ENCODE data around the gene C1QTNF12. TPM values are rescaled to one million over a fixed set of nuclear protein-coding genes. Genes with fewer than 3 reads are reported as not detected.
A peak's percentile ranks its signal among the peaks of the same experiment; 100 is the strongest.

C1QTNF12 gene
- total and polyA plus RNA-seq, 2 experiments from 2014 or later: 3.8 to 6.6 TPM

- Histone ChIP-seq H4K20me1 (ENCODE audit: insufficient read depth, poor library complexity, severe bottlenecking) (no peaks in the 10 kb centered on the region), H3K4me3 (no peak overlapping the region), H3K4me2 (no peak overlapping the region), H3K9me3 (ENCODE audit: low read depth) (no peaks in the 10 kb centered on the region), H3K27ac (no peak overlapping the region), H3K27me3 (peaks cover 23% of the 10 kb centered on the region), H3K79me2 (no peaks in the 10 kb centered on the region), H3K9me2 (replicated peaks; ENCODE audit: insufficient read depth) (no peaks in the 10 kb centered on the region), H2AFZ (no peak overlapping the region), H3K36me3 (replicated peaks; ENCODE audit: insufficient read depth, low read depth) (no peaks in the 10 kb centered on the region), H3K4me1 (ENCODE audit: insufficient read depth) (peaks cover 15% of the 10 kb centered on the region)
- no peak for DNase-seq (ENCODE audit: low spot score)
- TF ChIP-seq CTCF (IDR thresholded peaks at IDR 0.05; ENCODE audit: poor library complexity) (no peak), EZH2 (IDR thresholded peaks at IDR 0.05; ENCODE audit: borderline replicate concordance) (no peak), EZH2phosphoT487 (IDR thresholded peaks at IDR 0.05; ENCODE audit: low read depth, severe bottlenecking, unreplicated experiment) (no peak)
- 90% methylated on average over 49 of the region's 49 CpGs for WGBS (ENCODE audit: low lambda C conversion rate, missing lambda C conversion rate)
Observed at GRCh38 chr1:1203561-1204424, 42.7 kb downstream of the C1QTNF12 start.

GRCh38 chr1:1202831-1203560 is 43.5 kb downstream of the C1QTNF12 start:
- Histone ChIP-seq H4K20me1 (ENCODE audit: insufficient read depth, poor library complexity, severe bottlenecking) (no peaks in the 10 kb centered on the region), H3K27me3 (peaks cover 23% of the 10 kb centered on the region), H3K79me2 (no peaks in the 10 kb centered on the region), H3K9me3 (ENCODE audit: low read depth) (no peaks in the 10 kb centered on the region), H3K4me3 (no peak overlapping the region), H3K27ac (no peak overlapping the region), H3K9me2 (replicated peaks; ENCODE audit: insufficient read depth) (no peaks in the 10 kb centered on the region), H3K4me1 (ENCODE audit: insufficient read depth) (peaks cover 8% of the 10 kb centered on the region), H3K4me2 (no peak overlapping the region), H3K36me3 (replicated peaks; ENCODE audit: insufficient read depth, low read depth) (no peaks in the 10 kb centered on the region), H2AFZ (no peak overlapping the region)
- WGBS (ENCODE audit: low lambda C conversion rate, missing lambda C conversion rate): 82% methylated on average over 21 of the region's 27 CpGs
- DNase-seq (ENCODE audit: low spot score): no peak
- TF ChIP-seq CTCF (IDR thresholded peaks at IDR 0.05; ENCODE audit: poor library complexity) (no peak), EZH2phosphoT487 (IDR thresholded peaks at IDR 0.05; ENCODE audit: low read depth, severe bottlenecking, unreplicated experiment) (no peak), EZH2 (IDR thresholded peaks at IDR 0.05; ENCODE audit: borderline replicate concordance) (no peak)

GRCh38 chr1:1200876-1201810 is 45.4 kb downstream of the C1QTNF12 start:
- no peaks in the 10 kb centered on the region for H3K9me2 ChIP-seq (replicated peaks; ENCODE audit: insufficient read depth)
- H3K36me3 ChIP-seq (replicated peaks; ENCODE audit: insufficient read depth, low read depth): no peaks in the 10 kb centered on the region
- 7% methylated on average over 25 of the region's 109 CpGs for WGBS (ENCODE audit: low lambda C conversion rate, missing lambda C conversion rate)
- H3K4me1 ChIP-seq (ENCODE audit: insufficient read depth): peaks cover 4% of the 10 kb centered on the region
- no peak overlapping the region for H2AFZ ChIP-seq
- no peak for TF ChIP-seq EZH2 (IDR thresholded peaks at IDR 0.05; ENCODE audit: borderline replicate concordance)
- TF ChIP-seq CTCF (IDR thresholded peaks at IDR 0.05; ENCODE audit: poor library complexity): no peak
- TF ChIP-seq EZH2phosphoT487 (IDR thresholded peaks at IDR 0.05; ENCODE audit: low read depth, severe bottlenecking, unreplicated experiment): no peak
- DNase-seq (ENCODE audit: low spot score): peak; percentile 84
- H3K4me3 ChIP-seq: peak overlapping the region; percentile 61
- peak overlapping the region; percentile 94 for H3K4me2 ChIP-seq
- H3K9me3 ChIP-seq (ENCODE audit: low read depth): no peaks in the 10 kb centered on the region
- H3K27me3 ChIP-seq: peaks cover 8% of the 10 kb centered on the region
- no peaks in the 10 kb centered on the region for H4K20me1 ChIP-seq (ENCODE audit: insufficient read depth, poor library complexity, severe bottlenecking)
- H3K27ac ChIP-seq: no peak overlapping the region
- no peaks in the 10 kb centered on the region for H3K79me2 ChIP-seq
